Measurements from ENCODE around the gene SPDYE6. TPM values are rescaled to one million over a fixed set of nuclear protein-coding genes. Genes with fewer than 3 reads are reported as not detected.
"Not testable (repeated sequence)": the region's sequence is repeated elsewhere in the genome, so short reads cannot be mapped to it uniquely, and the experiment has no call there.

SPDYE6 gene
- total RNA-seq, 1 experiment from 2014 or later: not detected

GRCh38 chr7:102387064-102387463 is 30.8 kb upstream of the SPDYE6 start:
- intact Hi-C loops (cut with micrococcal nuclease): no loop called here
- no TSS peak for BruUV-seq (replicated peaks)
- POLR2A ChIA-PET: interaction anchor here (0.6 to 1.4 kb wide), 2 partner anchors 24 to 1085 kb away, joined by 3 read pairs; no protein-coding TSS in a partner anchor
- Mint-ChIP-seq H3K27ac (ENCODE audit: low read depth, unreplicated experiment) (no peak overlapping the region), H3K36me3 (ENCODE audit: insufficient read depth, unreplicated experiment) (peaks cover 56% of the 10 kb centered on the region), H3K4me3 (ENCODE audit: unreplicated experiment) (no peak overlapping the region), H3K27me3 (ENCODE audit: insufficient read depth, unreplicated experiment) (no peaks in the 10 kb centered on the region), H3K9me3 (ENCODE audit: unreplicated experiment) (no peaks in the 10 kb centered on the region), H3K4me1 (ENCODE audit: insufficient read depth, unreplicated experiment) (no peaks in the 10 kb centered on the region)
- CTCF ChIA-PET: interaction anchor here (0.6 to 0.7 kb wide), 5 partner anchors 14 to 1331 kb away, joined by 3 to 4 read pairs (median 3); no protein-coding TSS in a partner anchor
- no peak for DNase-seq (ENCODE audit: unreplicated experiment)
- TF ChIP-seq CTCF (IDR thresholded peaks at IDR 0.05; ENCODE audit: unreplicated experiment): no peak

GRCh38 chr7:102381696-102382425 is 25.6 kb upstream of the SPDYE6 start:
- BruUV-seq (replicated peaks); POLR2A ChIA-PET; H3K9me3 Mint-ChIP-seq (ENCODE audit: unreplicated experiment); intact Hi-C loops (cut with micrococcal nuclease); H3K27me3 Mint-ChIP-seq (ENCODE audit: insufficient read depth, unreplicated experiment); H3K4me1 Mint-ChIP-seq (ENCODE audit: insufficient read depth, unreplicated experiment); DNase-seq (ENCODE audit: unreplicated experiment); H3K27ac Mint-ChIP-seq (ENCODE audit: low read depth, unreplicated experiment); H3K4me3 Mint-ChIP-seq (ENCODE audit: unreplicated experiment): not testable (repeated sequence)
- CTCF ChIA-PET: interaction anchor here (1.3 kb wide), 1 partner anchor 10 kb away, joined by 5 read pairs; no protein-coding TSS in a partner anchor
- H3K36me3 Mint-ChIP-seq (ENCODE audit: insufficient read depth, unreplicated experiment): peaks cover 86% of the 10 kb centered on the region

- H3K36me3 Mint-ChIP-seq (ENCODE audit: insufficient read depth, unreplicated experiment): peaks cover 84% of the 10 kb centered on the region
- H3K27ac Mint-ChIP-seq (ENCODE audit: low read depth, unreplicated experiment); H3K4me1 Mint-ChIP-seq (ENCODE audit: insufficient read depth, unreplicated experiment); BruUV-seq (replicated peaks); DNase-seq (ENCODE audit: unreplicated experiment); H3K27me3 Mint-ChIP-seq (ENCODE audit: insufficient read depth, unreplicated experiment); H3K9me3 Mint-ChIP-seq (ENCODE audit: unreplicated experiment); H3K4me3 Mint-ChIP-seq (ENCODE audit: unreplicated experiment); POLR2A ChIA-PET; intact Hi-C loops (cut with micrococcal nuclease): not testable (repeated sequence)
- CTCF ChIA-PET: interaction anchor here (1.3 kb wide), 1 partner anchor 11 kb away, joined by 5 read pairs; no protein-coding TSS in a partner anchor
These were observed 24.6 kb upstream of the SPDYE6 start for GRCh38 chr7:102380837-102381236.

GRCh38 chr7:102376964-102377466 is 20.8 kb upstream of the SPDYE6 start:
- no peaks in the 10 kb centered on the region for H3K9me3 Mint-ChIP-seq (ENCODE audit: unreplicated experiment)
- peaks cover 68% of the 10 kb centered on the region for H3K36me3 Mint-ChIP-seq (ENCODE audit: insufficient read depth, unreplicated experiment)
- H3K27ac Mint-ChIP-seq (ENCODE audit: low read depth, unreplicated experiment): no peak overlapping the region
- intact Hi-C loops (cut with micrococcal nuclease): no loop called here
- no peak for DNase-seq (ENCODE audit: unreplicated experiment)
- no peaks in the 10 kb centered on the region for H3K27me3 Mint-ChIP-seq (ENCODE audit: insufficient read depth, unreplicated experiment)
- ChIA-PET POLR2A (no interaction called here), CTCF (no interaction called here)
- no peak overlapping the region for H3K4me3 Mint-ChIP-seq (ENCODE audit: unreplicated experiment)
- BruUV-seq (replicated peaks): TSS peak; percentile 2
- no peaks in the 10 kb centered on the region for H3K4me1 Mint-ChIP-seq (ENCODE audit: insufficient read depth, unreplicated experiment)
- TF ChIP-seq CTCF (IDR thresholded peaks at IDR 0.05; ENCODE audit: unreplicated experiment): no peak

- H3K9me3 Mint-ChIP-seq (ENCODE audit: unreplicated experiment); H3K27me3 Mint-ChIP-seq (ENCODE audit: insufficient read depth, unreplicated experiment); DNase-seq (ENCODE audit: unreplicated experiment); H3K27ac Mint-ChIP-seq (ENCODE audit: low read depth, unreplicated experiment); BruUV-seq (replicated peaks); H3K4me3 Mint-ChIP-seq (ENCODE audit: unreplicated experiment); H3K4me1 Mint-ChIP-seq (ENCODE audit: insufficient read depth, unreplicated experiment); intact Hi-C loops (cut with micrococcal nuclease); POLR2A ChIA-PET: not testable (repeated sequence)
- peaks cover 32% of the 10 kb centered on the region for H3K36me3 Mint-ChIP-seq (ENCODE audit: insufficient read depth, unreplicated experiment)
- CTCF ChIA-PET: interaction anchor here (0.6 kb wide), 1 partner anchor 14 kb away, joined by 3 read pairs; no protein-coding TSS in a partner anchor
These were observed 16.6 kb upstream of the SPDYE6 start for GRCh38 chr7:102372796-102373195.

- H3K9me3 Mint-ChIP-seq (ENCODE audit: unreplicated experiment); H3K4me1 Mint-ChIP-seq (ENCODE audit: insufficient read depth, unreplicated experiment); H3K27me3 Mint-ChIP-seq (ENCODE audit: insufficient read depth, unreplicated experiment); DNase-seq (ENCODE audit: unreplicated experiment); H3K4me3 Mint-ChIP-seq (ENCODE audit: unreplicated experiment); POLR2A ChIA-PET; H3K27ac Mint-ChIP-seq (ENCODE audit: low read depth, unreplicated experiment); intact Hi-C loops (cut with micrococcal nuclease); BruUV-seq (replicated peaks): not testable (repeated sequence)
- CTCF ChIA-PET: interaction anchor here (0.9 kb wide), 1 partner anchor 21 kb away, joined by 3 read pairs; no protein-coding TSS in a partner anchor
- peaks cover 31% of the 10 kb centered on the region for H3K36me3 Mint-ChIP-seq (ENCODE audit: insufficient read depth, unreplicated experiment)
These were observed 13.8 kb upstream of the SPDYE6 start for GRCh38 chr7:102370038-102370437.

GRCh38 chr7:102365390-102365789 is 9.1 kb upstream of the SPDYE6 start:
- H3K4me1 Mint-ChIP-seq (ENCODE audit: insufficient read depth, unreplicated experiment); H3K9me3 Mint-ChIP-seq (ENCODE audit: unreplicated experiment); intact Hi-C loops (cut with micrococcal nuclease); BruUV-seq (replicated peaks); DNase-seq (ENCODE audit: unreplicated experiment); H3K27me3 Mint-ChIP-seq (ENCODE audit: insufficient read depth, unreplicated experiment); H3K27ac Mint-ChIP-seq (ENCODE audit: low read depth, unreplicated experiment); POLR2A ChIA-PET; CTCF ChIA-PET: not testable (repeated sequence)
- H3K36me3 Mint-ChIP-seq (ENCODE audit: insufficient read depth, unreplicated experiment): peaks cover 17% of the 10 kb centered on the region
- peak overlapping the region; percentile 84 for H3K4me3 Mint-ChIP-seq (ENCODE audit: unreplicated experiment)
